GM23338 (cell line): ENCODE data around the gene DOK7. TPM values are rescaled to one million over a fixed set of nuclear protein-coding genes. Genes with fewer than 3 reads are reported as not detected.

ENCODE experiments used
- ATAC-seq: fragments of 200-7000 bp; cut with Tn5 transposase; 3 replicates; pipeline ENCODE4 v1.9.1; 2020
- DNase-seq: peaks from one replicate; pipeline ENCODE4 v3.0.0-alpha.2; 2015; ENCODE audit warnings: low spot score
- H2AFZ ChIP-seq: fragments of 200-600 bp; sonication (generic); 2 replicates; pipeline ENCODE4 v1.8.0; 2016; ENCODE audit warnings: antibody characterized with exemption, mild to moderate bottlenecking, moderate library complexity
- H3F3A ChIP-seq: fragments of 200-600 bp; sonication (generic); replicated peaks from 2 replicates; pipeline ENCODE4 v1.8.0; 2017; ENCODE audit warnings: antibody characterized with exemption, mixed run types, low read depth
- H3K27ac ChIP-seq: fragments of 200-600 bp; sonication (generic); 2 replicates; pipeline ENCODE4 v1.6.1; 2016; ENCODE audit warnings: low read depth
- H3K27me3 ChIP-seq: fragments of 200-600 bp; sonication (generic); 2 replicates; pipeline ENCODE4 v1.8.0; 2016; ENCODE audit warnings: mild to moderate bottlenecking, mixed run types, moderate library complexity; ENCODE audit not compliant: insufficient read depth
- H3K36me3 ChIP-seq: fragments of 200-600 bp; sonication (generic); 2 replicates; pipeline ENCODE4 v1.8.0; 2016; ENCODE audit warnings: mild to moderate bottlenecking; ENCODE audit not compliant: insufficient read depth
- H3K4me1 ChIP-seq: fragments of 200-600 bp; sonication (generic); 2 replicates; pipeline ENCODE4 v1.8.0; 2016; ENCODE audit warnings: mild to moderate bottlenecking, moderate library complexity; ENCODE audit not compliant: insufficient read depth
- H3K4me2 ChIP-seq: fragments of 200-600 bp; sonication (generic); 2 replicates; pipeline ENCODE4 v1.7.1; 2017; ENCODE audit warnings: mixed run types
- H3K4me3 ChIP-seq: fragments of 200-600 bp; sonication (generic); 2 replicates; pipeline ENCODE4 v1.6.1; 2016; ENCODE audit warnings: mixed run types
- H3K79me2 ChIP-seq: fragments of 200-600 bp; sonication (generic); replicated peaks from 2 replicates; pipeline ENCODE4 v1.8.0; 2017; ENCODE audit warnings: mild to moderate bottlenecking; ENCODE audit not compliant: insufficient read depth
- H3K9me2 ChIP-seq: fragments of 200-600 bp; sonication (generic); 2 replicates; pipeline ENCODE4 v1.8.0; 2017; ENCODE audit not compliant: insufficient read depth
- H4K20me1 ChIP-seq: fragments of 200-600 bp; sonication (generic); replicated peaks from 2 replicates; pipeline ENCODE4 v1.8.0; 2017; ENCODE audit warnings: mild to moderate bottlenecking; ENCODE audit not compliant: insufficient read depth
- H3K27ac Mint-ChIP-seq: 2 replicates; pipeline ENCODE4 v1.8.0; 2020; ENCODE audit warnings: inconsistent platforms, mild to moderate bottlenecking, moderate library complexity, mixed read lengths
- H3K27me3 Mint-ChIP-seq: 3 replicates; pipeline ENCODE4 v1.8.0; 2022; ENCODE audit warnings: low read depth, mild to moderate bottlenecking, moderate library complexity, mixed read lengths, inconsistent platforms; ENCODE audit not compliant: insufficient read depth, poor library complexity
- H3K36me3 Mint-ChIP-seq: 3 replicates; pipeline ENCODE4 v1.8.0; 2021; ENCODE audit warnings: low read depth, mild to moderate bottlenecking, inconsistent platforms, moderate library complexity, mixed read lengths
- H3K4me1 Mint-ChIP-seq: 3 replicates; pipeline ENCODE4 v1.8.0; 2020; ENCODE audit warnings: mild to moderate bottlenecking, inconsistent platforms, mixed read lengths
- H3K4me3 Mint-ChIP-seq: 3 replicates; pipeline ENCODE4 v1.8.0; 2021; ENCODE audit warnings: moderate library complexity, mild to moderate bottlenecking, inconsistent platforms, mixed read lengths
- H3K9me3 Mint-ChIP-seq: 3 replicates; pipeline ENCODE4 v1.8.0; 2020; ENCODE audit warnings: moderate library complexity, mild to moderate bottlenecking, inconsistent platforms, mixed read lengths
- CREB1 ChIP-seq: fragments of 250-450 bp; sonication (Bioruptor Pico); IDR thresholded peaks from 2 replicates; pipeline ENCODE4 v1.5.0; 2020; ENCODE audit warnings: low read depth, mild to moderate bottlenecking, moderate library complexity
- CTCF ChIP-seq, 2 experiments: fragments of 200-600 bp in 1 of 2; sonication (generic) in 1 of 2; conservative IDR thresholded peaks; 2 replicates each; pipeline versions ENCODE4 v1.5.1 to v1.6.1; 2016 to 2017; ENCODE audit warnings: antibody characterized with exemption in 2 of 2, low read depth in 2 of 2, mild to moderate bottlenecking in 2 of 2, moderate library complexity in 1 of 2
- EZH2 ChIP-seq: fragments of 200-600 bp; sonication (generic); IDR thresholded peaks from one replicate; pipeline ENCODE4 v1.8.0; 2017; ENCODE audit warnings: antibody characterized with exemption, mild to moderate bottlenecking, low read depth; ENCODE audit not compliant: unreplicated experiment
- EZH2phosphoT487 ChIP-seq: fragments of 200-600 bp; sonication (generic); IDR thresholded peaks from one replicate; pipeline ENCODE4 v1.8.1; 2018; ENCODE audit warnings: antibody characterized with exemption; ENCODE audit not compliant: unreplicated experiment
- JUNB ChIP-seq: IDR thresholded peaks from one replicate; pipeline ENCODE4 v1.6.1; 2016; ENCODE audit warnings: antibody characterized with exemption; ENCODE audit not compliant: unreplicated experiment
- NANOG ChIP-seq: IDR thresholded peaks from 2 replicates; pipeline ENCODE4 v1.6.1; 2016; ENCODE audit warnings: antibody characterized with exemption, borderline replicate concordance
- POLR2AphosphoS5 ChIP-seq: IDR thresholded peaks from 2 replicates; pipeline ENCODE4 v1.6.1; 2016; ENCODE audit warnings: antibody characterized with exemption, low read depth
- STAT1 ChIP-seq: IDR thresholded peaks from one replicate; pipeline ENCODE4 v1.6.1; 2016; ENCODE audit warnings: antibody characterized with exemption; ENCODE audit not compliant: unreplicated experiment
- ZNF114 ChIP-seq: fragments of 250-450 bp; sonication (Bioruptor Pico); IDR thresholded peaks from 2 replicates; pipeline ENCODE4 v1.5.0; 2020; ENCODE audit warnings: mild to moderate bottlenecking, moderate library complexity
- ZNF462 ChIP-seq: fragments of 250-450 bp; sonication (Bioruptor Pico); IDR thresholded peaks from 2 replicates; pipeline ENCODE4 v1.5.0; 2020; ENCODE audit warnings: mild to moderate bottlenecking, moderate library complexity
- polyA plus RNA-seq: library from polyadenylated mRNA; unstranded; fragments of >200 nt; fragmentation: Nextera tagmentation; extraction: Ambion mirVana; gene quantifications from 2 replicates; pipeline ENCODE4 v1.2.1, GENCODE V29; 2016
- total RNA-seq: library from RNA; depleted of rRNA; stranded (reverse); fragments of >200 nt; shearing (Covaris generic); gene quantifications from 2 replicates; pipeline ENCODE4 v1.2.3, GENCODE V29; 2014

Gene DOK7
- total and polyA plus RNA-seq, 2 experiments from 2014 or later: 0.34 to 0.52 TPM

- TF ChIP-seq CTCF (conservative IDR thresholded peaks at IDR 0.05; ENCODE audit: low read depth in 2 of 2): no peak
- no peak for TF ChIP-seq ZNF114 (CRISPR knock-in tag)
- no peak for TF ChIP-seq NANOG
These were observed 38.8 kb downstream of the DOK7 start (continued) for GRCh38 chr4:3501825-3502425.

- H3K27me3 ChIP-seq: no peaks in the 10 kb centered on the region
- H3K4me3 ChIP-seq: no peak overlapping the region
- H3K27me3 Mint-ChIP-seq: peaks cover 8% of the 10 kb centered on the region
- ATAC-seq: no peak
- no peaks in the 10 kb centered on the region for H3K4me1 ChIP-seq
- TF ChIP-seq STAT1 (no peak), NANOG (no peak), CREB1 (no peak)
- H3K27ac Mint-ChIP-seq: no peak overlapping the region
- peaks cover 37% of the 10 kb centered on the region for H4K20me1 ChIP-seq
- 0 out of 2 replicates have a peak, but pooled peaks cover 14% of the 10 kb centered on the region for H3K36me3 ChIP-seq
- H3K4me3 Mint-ChIP-seq: no peak overlapping the region; the same call in 2 of the 3 replicates
- H3K9me2 ChIP-seq: no peaks in the 10 kb centered on the region
- H3K27ac ChIP-seq: no peak overlapping the region
- peaks cover 25% of the 10 kb centered on the region for H3K36me3 Mint-ChIP-seq
- no peaks in the 10 kb centered on the region for H3K9me3 Mint-ChIP-seq
- H2AFZ ChIP-seq: no peak overlapping the region
- H3K4me2 ChIP-seq: no peak overlapping the region
- no peak for DNase-seq
- no peaks in the 10 kb centered on the region; the same call in 2 of the 3 replicates for H3K4me1 Mint-ChIP-seq
- H3K79me2 ChIP-seq: peaks cover 10% of the 10 kb centered on the region; the same call in 1 of the 2 replicates
- no peaks in the 10 kb centered on the region for H3F3A ChIP-seq
These were observed 40.1 kb downstream of the DOK7 start for GRCh38 chr4:3502941-3503936.

- ATAC-seq (no peak), DNase-seq (no peak)
- peaks cover 9% of the 10 kb centered on the region for H3K27me3 Mint-ChIP-seq
- no peak overlapping the region for H3K4me3 ChIP-seq
- H3K27ac Mint-ChIP-seq: no peak overlapping the region
- no peak overlapping the region for H3K4me2 ChIP-seq
- H3K36me3 ChIP-seq: 0 out of 2 replicates have a peak, but pooled peaks cover 20% of the 10 kb centered on the region
- peaks cover 10% of the 10 kb centered on the region; the same call in 1 of the 2 replicates for H3K79me2 ChIP-seq
- no peaks in the 10 kb centered on the region for H3K9me3 Mint-ChIP-seq
- H2AFZ ChIP-seq: no peak overlapping the region
- H3K27me3 ChIP-seq: no peaks in the 10 kb centered on the region
- no peaks in the 10 kb centered on the region for H3F3A ChIP-seq
- peaks cover 37% of the 10 kb centered on the region for H4K20me1 ChIP-seq
- H3K4me3 Mint-ChIP-seq: no peak overlapping the region
- H3K4me1 Mint-ChIP-seq: no peaks in the 10 kb centered on the region; the same call in 2 of the 3 replicates
- peaks cover 38% of the 10 kb centered on the region for H3K36me3 Mint-ChIP-seq
- H3K27ac ChIP-seq: no peak overlapping the region
- H3K9me2 ChIP-seq: no peaks in the 10 kb centered on the region
- H3K4me1 ChIP-seq: no peaks in the 10 kb centered on the region
- TF ChIP-seq POLR2AphosphoS5 (no peak), EZH2phosphoT487 (no peak), ZNF114 (CRISPR knock-in tag) (no peak), JUNB (no peak), CREB1 (no peak), EZH2 (no peak), ZNF462 (CRISPR knock-in tag) (no peak)
These were observed 42.1 kb downstream of the DOK7 start for GRCh38 chr4:3505231-3505630.
